PC-9 (cell line): Measurements from ENCODE around the gene COL23A1. TPM values are rescaled to one million over a fixed set of nuclear protein-coding genes. Genes with fewer than 3 reads are reported as not detected.

Experiments
- BruUV-seq: library from RNA; stranded (reverse); fragments of 400-500 nt; replicated peaks from 2 replicates; lab custom pipeline; 2021; lab: Mats Ljungman, UMichigan
- CTCF ChIA-PET: fragments of 300-600 bp; sonication (Branson Sonifier 250); formaldehyde crosslinking; loops from one replicate; lab custom pipeline; 2022; ENCODE audit warnings: antibody characterized with exemption; lab: Charles Lee
- POLR2A ChIA-PET: fragments of 300-600 bp; sonication (Branson Sonifier 250); formaldehyde crosslinking; loops from one replicate; lab custom pipeline; 2022; ENCODE audit warnings: antibody characterized with exemption; ENCODE audit not compliant: unreplicated experiment; lab: Charles Lee
- DNase-seq, 2 experiments: peaks; one replicate each; pipeline versions ENCODE4 v3.0.0 to v3.0.0-alpha.2; 2015 to 2022; ENCODE audit warnings: mixed read lengths in 1 of 2
- H2AFZ ChIP-seq: fragments of 200-600 bp; sonication (generic); 2 replicates; pipeline ENCODE4 v1.8.1; 2017; ENCODE audit warnings: antibody characterized with exemption
- H3F3A ChIP-seq: fragments of 200-600 bp; sonication (generic); 2 replicates; pipeline ENCODE4 v1.8.1; 2017; ENCODE audit warnings: antibody characterized with exemption, mild to moderate bottlenecking, low read depth; ENCODE audit not compliant: insufficient read depth
- H3K27ac ChIP-seq: fragments of 200-600 bp; sonication (generic); 2 replicates; pipeline ENCODE4 v1.6.1; 2016; ENCODE audit warnings: mixed run types
- H3K27me3 ChIP-seq: fragments of 200-600 bp; sonication (generic); 2 replicates; pipeline ENCODE4 v1.6.1; 2016; ENCODE audit warnings: low read depth, mixed run types; ENCODE audit not compliant: insufficient read depth
- H3K36me3 ChIP-seq: fragments of 200-600 bp; sonication (generic); 2 replicates; pipeline ENCODE4 v1.6.1; 2016; ENCODE audit warnings: low read depth, mixed run types
- H3K4me1 ChIP-seq: fragments of 200-600 bp; sonication (generic); replicated peaks from 2 replicates; pipeline ENCODE4 v1.6.1; 2016; ENCODE audit warnings: mixed run types; ENCODE audit not compliant: insufficient read depth
- H3K4me2 ChIP-seq: fragments of 200-600 bp; sonication (generic); 2 replicates; pipeline ENCODE4 v1.6.1; 2017; ENCODE audit warnings: mixed run types
- H3K4me3 ChIP-seq: fragments of 200-600 bp; sonication (generic); 2 replicates; pipeline ENCODE4 v1.6.1; 2016; ENCODE audit warnings: mixed run types
- H3K79me2 ChIP-seq: fragments of 200-600 bp; sonication (generic); 2 replicates; pipeline ENCODE4 v1.6.1; 2017; ENCODE audit warnings: low read depth, mixed run types
- H3K9me2 ChIP-seq: fragments of 200-600 bp; sonication (generic); 2 replicates; pipeline ENCODE4 v1.8.1; 2017; ENCODE audit warnings: mild to moderate bottlenecking; ENCODE audit not compliant: insufficient read depth
- H3K9me3 ChIP-seq: fragments of 200-600 bp; sonication (generic); 2 replicates; pipeline ENCODE4 v1.8.1; 2016; ENCODE audit warnings: low read depth; ENCODE audit not compliant: insufficient read depth
- H4K20me1 ChIP-seq: fragments of 200-600 bp; sonication (generic); 2 replicates; pipeline ENCODE4 v1.8.1; 2017; ENCODE audit not compliant: insufficient read depth
- EZH2 ChIP-seq: fragments of 200-600 bp; sonication (generic); IDR thresholded peaks from 2 replicates; pipeline ENCODE4 v1.8.0; 2017; ENCODE audit warnings: antibody characterized with exemption, low read depth
- intact Hi-C: fragments of 100-400 bp; cut with micrococcal nuclease; formaldehyde crosslinking; loops from one replicate; pipeline ENCODE4 v1.10.0; 2022; ENCODE audit not compliant: unreplicated experiment
- total RNA-seq: library from RNA; stranded (reverse); gene quantifications from 2 replicates; pipeline ENCODE4 v1.2.3, GENCODE V29; 2021
- TF ChIP-seq, protein P1 (sequence below): fragments of 200-600 bp; sonication (generic); conservative IDR thresholded peaks from 2 replicates; pipeline ENCODE4 v1.6.1; 2017; ENCODE audit warnings: mixed run types, antibody characterized with exemption, mild to moderate bottlenecking, moderate library complexity

COL23A1 gene
- total RNA-seq, 1 experiment from 2014 or later, result not detected

DNA sequence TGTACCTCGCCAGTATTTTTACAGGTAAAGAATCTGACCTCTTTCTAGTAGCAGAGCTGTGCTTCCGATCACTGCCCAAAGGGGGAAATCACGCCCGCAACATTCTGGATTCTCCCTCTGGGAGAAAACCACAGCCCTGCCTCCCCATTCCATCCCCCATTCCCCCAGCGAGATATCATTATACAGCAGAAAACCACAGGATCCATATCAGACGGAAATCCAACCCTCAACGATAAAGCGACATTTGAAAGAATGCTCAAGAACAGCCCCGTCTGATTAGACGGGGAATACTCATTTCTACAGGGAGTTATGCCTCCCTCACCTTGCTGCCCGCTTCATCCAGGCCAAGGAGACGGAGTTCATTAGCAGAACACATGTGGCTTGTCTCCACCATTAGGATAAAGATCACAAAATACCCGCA, 172.8 kb downstream of the COL23A1 start:
- no peak overlapping the region for H3K4me2 ChIP-seq
- DNase-seq, result no peak
- intact Hi-C loops, result no loop called here
- H3K9me2 ChIP-seq, result no peaks in the 10 kb centered on the region
- no peaks in the 10 kb centered on the region for H3K79me2 ChIP-seq
- no peak overlapping the region for H3K4me3 ChIP-seq
- no peaks in the 10 kb centered on the region for H3K36me3 ChIP-seq
- no peak for TF ChIP-seq EZH2
- TF ChIP-seq, protein P1, sequence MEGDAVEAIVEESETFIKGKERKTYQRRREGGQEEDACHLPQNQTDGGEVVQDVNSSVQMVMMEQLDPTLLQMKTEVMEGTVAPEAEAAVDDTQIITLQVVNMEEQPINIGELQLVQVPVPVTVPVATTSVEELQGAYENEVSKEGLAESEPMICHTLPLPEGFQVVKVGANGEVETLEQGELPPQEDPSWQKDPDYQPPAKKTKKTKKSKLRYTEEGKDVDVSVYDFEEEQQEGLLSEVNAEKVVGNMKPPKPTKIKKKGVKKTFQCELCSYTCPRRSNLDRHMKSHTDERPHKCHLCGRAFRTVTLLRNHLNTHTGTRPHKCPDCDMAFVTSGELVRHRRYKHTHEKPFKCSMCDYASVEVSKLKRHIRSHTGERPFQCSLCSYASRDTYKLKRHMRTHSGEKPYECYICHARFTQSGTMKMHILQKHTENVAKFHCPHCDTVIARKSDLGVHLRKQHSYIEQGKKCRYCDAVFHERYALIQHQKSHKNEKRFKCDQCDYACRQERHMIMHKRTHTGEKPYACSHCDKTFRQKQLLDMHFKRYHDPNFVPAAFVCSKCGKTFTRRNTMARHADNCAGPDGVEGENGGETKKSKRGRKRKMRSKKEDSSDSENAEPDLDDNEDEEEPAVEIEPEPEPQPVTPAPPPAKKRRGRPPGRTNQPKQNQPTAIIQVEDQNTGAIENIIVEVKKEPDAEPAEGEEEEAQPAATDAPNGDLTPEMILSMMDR, result no peak
- no peaks in the 10 kb centered on the region for H4K20me1 ChIP-seq
- no peaks in the 10 kb centered on the region for H3K9me3 ChIP-seq
- H3F3A ChIP-seq, result no peaks in the 10 kb centered on the region
- BruUV-seq, result no TSS peak
- no peak overlapping the region for H2AFZ ChIP-seq
- ChIA-PET POLR2A (no interaction called here), CTCF (no interaction called here)
- no peak overlapping the region for H3K27ac ChIP-seq
- no peaks in the 10 kb centered on the region for H3K4me1 ChIP-seq
- peaks cover 94% of the 10 kb centered on the region for H3K27me3 ChIP-seq

DNA sequence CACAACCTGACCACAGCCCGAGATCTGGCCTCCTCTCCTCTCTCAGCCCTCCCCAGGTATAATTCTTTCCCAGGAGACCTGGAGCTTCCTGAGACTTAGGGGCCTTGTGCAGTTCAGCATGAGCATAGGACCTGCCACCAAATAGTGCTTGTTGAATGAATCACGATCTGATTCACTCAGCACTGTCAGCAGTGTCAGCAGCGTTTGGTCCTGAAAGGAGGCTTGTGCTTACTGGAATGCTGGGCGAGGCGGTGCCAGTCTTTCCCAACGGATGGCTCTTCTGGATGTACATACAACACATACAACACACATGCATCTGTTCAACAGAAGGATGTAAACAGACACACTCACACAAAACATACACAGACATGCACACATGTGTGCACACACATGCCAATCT, 173.3 kb downstream of the COL23A1 start:
- TF ChIP-seq EZH2, result no peak
- TF ChIP-seq, protein P1, result no peak
- DNase-seq, result no peak
- no peaks in the 10 kb centered on the region for H3F3A ChIP-seq
- H3K27me3 ChIP-seq, result peaks cover 94% of the 10 kb centered on the region
- no peaks in the 10 kb centered on the region for H3K4me1 ChIP-seq
- POLR2A ChIA-PET, result no interaction called here
- no peak overlapping the region for H3K27ac ChIP-seq
- H3K4me2 ChIP-seq, result no peak overlapping the region
- H3K9me3 ChIP-seq, result no peaks in the 10 kb centered on the region
- BruUV-seq, result no TSS peak
- CTCF ChIA-PET, result no interaction called here
- intact Hi-C loops, result no loop called here
- no peaks in the 10 kb centered on the region for H3K79me2 ChIP-seq
- no peaks in the 10 kb centered on the region for H4K20me1 ChIP-seq
- H2AFZ ChIP-seq, result no peak overlapping the region
- no peaks in the 10 kb centered on the region for H3K9me2 ChIP-seq
- no peak overlapping the region for H3K4me3 ChIP-seq
- no peaks in the 10 kb centered on the region for H3K36me3 ChIP-seq

DNA sequence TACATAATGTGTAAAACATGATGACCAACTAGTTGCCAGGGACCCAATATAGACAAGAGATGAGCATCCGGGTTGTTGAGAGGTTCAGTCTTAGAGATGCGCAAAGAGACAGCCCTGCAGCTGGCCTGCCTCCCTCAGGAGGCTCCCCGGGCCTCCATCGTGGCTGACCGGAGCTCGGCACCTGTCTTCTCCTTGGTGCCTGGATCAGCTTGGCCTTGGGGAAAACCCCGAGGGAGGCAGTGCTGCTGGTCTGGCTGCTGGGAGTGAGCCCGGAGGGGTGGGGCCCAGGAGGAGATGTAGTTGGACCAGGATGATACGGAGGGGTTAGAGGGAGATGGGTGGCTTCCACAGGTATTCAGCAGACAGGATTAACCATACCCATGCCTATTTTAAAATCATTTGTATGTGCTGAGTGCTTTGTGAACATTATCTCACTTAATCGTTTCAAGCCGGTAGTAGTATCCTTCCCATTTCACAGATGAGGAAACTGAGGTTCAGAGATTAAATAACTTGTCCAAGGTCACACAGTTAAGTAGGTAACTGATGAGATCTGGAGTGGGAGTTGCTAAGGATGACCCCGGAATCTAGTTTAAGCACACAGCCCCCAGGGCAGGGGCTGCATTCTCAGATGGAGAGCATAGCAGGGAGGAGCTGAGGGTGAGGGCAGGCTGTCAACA, 173.8 kb downstream of the COL23A1 start:
- H3K36me3 ChIP-seq, result no peaks in the 10 kb centered on the region
- no peaks in the 10 kb centered on the region for H3F3A ChIP-seq
- no peaks in the 10 kb centered on the region for H3K9me2 ChIP-seq
- no peak overlapping the region for H2AFZ ChIP-seq
- no TSS peak for BruUV-seq
- no peaks in the 10 kb centered on the region for H4K20me1 ChIP-seq
- H3K79me2 ChIP-seq, result no peaks in the 10 kb centered on the region
- intact Hi-C loops, result no loop called here
- peaks cover 94% of the 10 kb centered on the region for H3K27me3 ChIP-seq
- H3K27ac ChIP-seq, result no peak overlapping the region
- H3K4me3 ChIP-seq, result no peak overlapping the region
- CTCF ChIA-PET, result no interaction called here
- H3K4me1 ChIP-seq, result no peaks in the 10 kb centered on the region
- no peak for DNase-seq
- H3K9me3 ChIP-seq, result no peaks in the 10 kb centered on the region
- POLR2A ChIA-PET, result no interaction called here
- H3K4me2 ChIP-seq, result no peak overlapping the region
- TF ChIP-seq EZH2, result no peak
- TF ChIP-seq, protein P1, result no peak
